B cell (primary cell): ENCODE results near the gene VILL.

Experiments used
- EZH2 ChIP-seq: IDR thresholded peaks from 2 replicates; pipeline ENCODE4 v1.6.1; 2012; ENCODE audit warnings: borderline replicate concordance, low read depth, mild to moderate bottlenecking, moderate library complexity, low read length; ENCODE audit not compliant: insufficient read depth, poor library complexity, severe bottlenecking
- TF ChIP-seq, protein P1 (sequence below): fragments of 200-600 bp; IDR thresholded peaks from one replicate; pipeline ENCODE4 v1.8.0; 2022; ENCODE audit warnings: antibody characterized with exemption, mild to moderate bottlenecking

DNA sequence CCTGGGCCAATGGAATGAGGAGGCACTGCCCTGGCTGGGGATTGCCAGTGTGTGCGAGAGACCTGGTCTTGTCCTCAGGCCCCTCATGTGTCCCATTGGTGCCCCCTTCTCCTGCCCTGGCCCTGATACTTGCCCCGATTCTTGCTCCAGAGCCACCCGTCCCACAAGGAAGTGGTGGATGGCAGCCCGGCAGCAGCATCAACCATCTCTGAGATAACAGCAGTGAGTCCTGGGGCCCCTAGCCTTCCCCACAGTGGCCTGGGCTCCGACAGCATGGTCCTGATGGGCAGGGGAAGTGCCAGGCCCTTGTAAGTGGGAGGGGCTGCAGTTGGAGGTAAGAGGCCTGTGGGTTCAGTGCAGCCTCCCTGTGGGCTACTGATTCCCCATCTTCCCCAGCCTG is 15.4 kb downstream of the VILL start:
- no peak for TF ChIP-seq EZH2
- TF ChIP-seq, protein P1, sequence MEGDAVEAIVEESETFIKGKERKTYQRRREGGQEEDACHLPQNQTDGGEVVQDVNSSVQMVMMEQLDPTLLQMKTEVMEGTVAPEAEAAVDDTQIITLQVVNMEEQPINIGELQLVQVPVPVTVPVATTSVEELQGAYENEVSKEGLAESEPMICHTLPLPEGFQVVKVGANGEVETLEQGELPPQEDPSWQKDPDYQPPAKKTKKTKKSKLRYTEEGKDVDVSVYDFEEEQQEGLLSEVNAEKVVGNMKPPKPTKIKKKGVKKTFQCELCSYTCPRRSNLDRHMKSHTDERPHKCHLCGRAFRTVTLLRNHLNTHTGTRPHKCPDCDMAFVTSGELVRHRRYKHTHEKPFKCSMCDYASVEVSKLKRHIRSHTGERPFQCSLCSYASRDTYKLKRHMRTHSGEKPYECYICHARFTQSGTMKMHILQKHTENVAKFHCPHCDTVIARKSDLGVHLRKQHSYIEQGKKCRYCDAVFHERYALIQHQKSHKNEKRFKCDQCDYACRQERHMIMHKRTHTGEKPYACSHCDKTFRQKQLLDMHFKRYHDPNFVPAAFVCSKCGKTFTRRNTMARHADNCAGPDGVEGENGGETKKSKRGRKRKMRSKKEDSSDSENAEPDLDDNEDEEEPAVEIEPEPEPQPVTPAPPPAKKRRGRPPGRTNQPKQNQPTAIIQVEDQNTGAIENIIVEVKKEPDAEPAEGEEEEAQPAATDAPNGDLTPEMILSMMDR: no peak
